ENCODE results near the gene PBX4.

PBX4 gene

DNA sequence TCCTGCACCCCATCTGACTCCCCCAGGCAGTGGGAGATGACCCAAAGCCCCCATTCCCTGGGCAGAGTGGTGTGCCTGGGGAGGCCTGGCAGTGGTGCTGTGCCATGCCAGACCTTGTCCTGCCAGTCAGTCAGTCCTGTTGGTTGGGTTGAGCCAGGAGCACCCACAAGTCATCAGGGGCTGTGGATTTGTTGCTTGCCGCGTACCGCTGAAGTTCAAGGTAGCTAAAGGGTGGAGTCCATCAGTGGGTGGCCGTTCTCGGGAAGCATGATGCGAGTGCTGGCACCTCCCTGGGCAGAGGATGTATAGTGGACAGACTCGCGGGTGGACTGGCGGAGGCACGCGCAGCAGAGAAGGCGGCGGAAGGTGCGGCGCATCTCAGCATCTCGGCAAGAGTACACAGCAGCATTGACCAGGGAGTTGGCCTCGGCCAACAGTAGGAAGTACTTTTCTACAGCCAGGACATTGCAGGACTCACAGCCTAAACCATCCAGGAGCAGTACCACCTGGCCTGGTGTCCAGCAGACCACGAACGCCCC lies 5.6 kb upstream of the PBX4 start (continued):
- TF ChIP-seq ZNF785 (tag by site-specific recombination; IDR thresholded peaks at IDR 0.05) = no peak

- Histone ChIP-seq H3K27ac (ENCODE audit: extremely low read depth, low read depth, low read length) (no peak overlapping the region), H3K9me3 (ENCODE audit: control insufficient read depth, insufficient read depth, low read depth, low read length) (no peaks in the 10 kb centered on the region), H3K4me1 (ENCODE audit: control insufficient read depth, insufficient read depth, low read length) (no peaks in the 10 kb centered on the region), H3K36me3 (ENCODE audit: control insufficient read depth in 2 of 2, insufficient read depth in 1 of 2, low read length in 2 of 2) (no peaks in the 10 kb centered on the region; a peak in 1 of 3 replicates), H3K4me3 (ENCODE audit: low read depth, low read length) (no peak overlapping the region)
- ChIA-PET POLR2A (no interaction called here), CTCF (no interaction called here)
- no peak for TF ChIP-seq SP7 (tag by site-specific recombination; IDR thresholded peaks at IDR 0.05)
These were observed 4.9 kb upstream of the PBX4 start for GRCh38 chr19:19623383-19623782.

GRCh38 chr19:19619849-19620210 lies 1.3 kb upstream of the PBX4 start:
- Histone ChIP-seq H3K9me3 (ENCODE audit: control insufficient read depth, insufficient read depth, low read depth, low read length) (no peaks in the 10 kb centered on the region), H3K27ac (ENCODE audit: extremely low read depth, low read depth, low read length) (no peak overlapping the region), H3K4me3 (ENCODE audit: low read depth, low read length) (no peak overlapping the region), H3K4me1 (ENCODE audit: control insufficient read depth, insufficient read depth, low read length) (no peaks in the 10 kb centered on the region), H3K36me3 (ENCODE audit: control insufficient read depth in 2 of 2, insufficient read depth in 1 of 2, low read length in 2 of 2) (no peaks in the 10 kb centered on the region; a peak in 1 of 3 replicates)
- ChIA-PET POLR2A (no interaction called here), CTCF (interaction anchor here (0.7 kb wide), 1 partner anchor 108 kb away, joined by 4 read pairs; no protein-coding TSS in a partner anchor)
- 0 out of 2 replicates have a peak, but pooled peaks have one; percentile 51 for TF ChIP-seq ZFP69B (tag by site-specific recombination; IDR thresholded peaks at IDR 0.05)
- no peak for TF ChIP-seq MEIS1 (CRISPR knock-in tag; IDR thresholded peaks at IDR 0.05; ENCODE audit: borderline replicate concordance)
- no peak for TF ChIP-seq ZNF175 (tag by site-specific recombination; IDR thresholded peaks at IDR 0.05)
- no peak for TF ChIP-seq ZBTB11 (tag by site-specific recombination; conservative IDR thresholded peaks at IDR 0.05; ENCODE audit: low read depth)
- TF ChIP-seq ZNF571 (tag by site-specific recombination; IDR thresholded peaks at IDR 0.05) = no peak
- TF ChIP-seq KLF1 (tag by site-specific recombination; IDR thresholded peaks at IDR 0.05) = no peak
- no peak for TF ChIP-seq ZNF114 (tag by site-specific recombination; IDR thresholded peaks at IDR 0.05)
- TF ChIP-seq, protein P1, sequence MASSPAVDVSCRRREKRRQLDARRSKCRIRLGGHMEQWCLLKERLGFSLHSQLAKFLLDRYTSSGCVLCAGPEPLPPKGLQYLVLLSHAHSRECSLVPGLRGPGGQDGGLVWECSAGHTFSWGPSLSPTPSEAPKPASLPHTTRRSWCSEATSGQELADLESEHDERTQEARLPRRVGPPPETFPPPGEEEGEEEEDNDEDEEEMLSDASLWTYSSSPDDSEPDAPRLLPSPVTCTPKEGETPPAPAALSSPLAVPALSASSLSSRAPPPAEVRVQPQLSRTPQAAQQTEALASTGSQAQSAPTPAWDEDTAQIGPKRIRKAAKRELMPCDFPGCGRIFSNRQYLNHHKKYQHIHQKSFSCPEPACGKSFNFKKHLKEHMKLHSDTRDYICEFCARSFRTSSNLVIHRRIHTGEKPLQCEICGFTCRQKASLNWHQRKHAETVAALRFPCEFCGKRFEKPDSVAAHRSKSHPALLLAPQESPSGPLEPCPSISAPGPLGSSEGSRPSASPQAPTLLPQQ (tag by site-specific recombination; IDR thresholded peaks at IDR 0.05) = no peak
- no peak for TF ChIP-seq ZNF785 (tag by site-specific recombination; IDR thresholded peaks at IDR 0.05)

GRCh38 chr19:19619181-19619848 lies 828 bp upstream of the PBX4 start:
- Histone ChIP-seq H3K27ac (ENCODE audit: extremely low read depth, low read depth, low read length) (no peak overlapping the region), H3K4me1 (ENCODE audit: control insufficient read depth, insufficient read depth, low read length) (no peaks in the 10 kb centered on the region), H3K4me3 (ENCODE audit: low read depth, low read length) (no peak overlapping the region), H3K36me3 (ENCODE audit: control insufficient read depth in 2 of 2, insufficient read depth in 1 of 2, low read length in 2 of 2) (no peaks in the 10 kb centered on the region; a peak in 1 of 3 replicates), H3K9me3 (ENCODE audit: control insufficient read depth, insufficient read depth, low read depth, low read length) (no peaks in the 10 kb centered on the region)
- CTCF ChIA-PET = interaction anchor here (0.7 kb wide), 1 partner anchor 107 kb away, joined by 4 read pairs; no protein-coding TSS in a partner anchor
- POLR2A ChIA-PET = no interaction called here
- no peak for TF ChIP-seq ZNF302 (tag by site-specific recombination; IDR thresholded peaks at IDR 0.05; ENCODE audit: low read depth)
- TF ChIP-seq ZNF610 (tag by site-specific recombination; IDR thresholded peaks at IDR 0.05; ENCODE audit: borderline replicate concordance) = no peak
- TF ChIP-seq, protein P2, sequence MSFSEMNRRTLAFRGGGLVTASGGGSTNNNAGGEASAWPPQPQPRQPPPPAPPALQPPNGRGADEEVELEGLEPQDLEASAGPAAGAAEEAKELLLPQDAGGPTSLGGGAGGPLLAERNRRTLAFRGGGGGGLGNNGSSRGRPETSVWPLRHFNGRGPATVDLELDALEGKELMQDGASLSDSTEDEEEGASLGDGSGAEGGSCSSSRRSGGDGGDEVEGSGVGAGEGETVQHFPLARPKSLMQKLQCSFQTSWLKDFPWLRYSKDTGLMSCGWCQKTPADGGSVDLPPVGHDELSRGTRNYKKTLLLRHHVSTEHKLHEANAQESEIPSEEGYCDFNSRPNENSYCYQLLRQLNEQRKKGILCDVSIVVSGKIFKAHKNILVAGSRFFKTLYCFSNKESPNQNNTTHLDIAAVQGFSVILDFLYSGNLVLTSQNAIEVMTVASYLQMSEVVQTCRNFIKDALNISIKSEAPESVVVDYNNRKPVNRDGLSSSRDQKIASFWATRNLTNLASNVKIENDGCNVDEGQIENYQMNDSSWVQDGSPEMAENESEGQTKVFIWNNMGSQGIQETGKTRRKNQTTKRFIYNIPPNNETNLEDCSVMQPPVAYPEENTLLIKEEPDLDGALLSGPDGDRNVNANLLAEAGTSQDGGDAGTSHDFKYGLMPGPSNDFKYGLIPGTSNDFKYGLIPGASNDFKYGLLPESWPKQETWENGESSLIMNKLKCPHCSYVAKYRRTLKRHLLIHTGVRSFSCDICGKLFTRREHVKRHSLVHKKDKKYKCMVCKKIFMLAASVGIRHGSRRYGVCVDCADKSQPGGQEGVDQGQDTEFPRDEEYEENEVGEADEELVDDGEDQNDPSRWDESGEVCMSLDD (tag by site-specific recombination; IDR thresholded peaks at IDR 0.05) = peak; percentile 24
